ENCODE data around the gene LMO3. TPM values are rescaled to one million over a fixed set of nuclear protein-coding genes. Genes with fewer than 3 reads are reported as not detected.

Gene LMO3
- total RNA-seq, 1 experiment from 2014 or later = 36.2 TPM

DNA sequence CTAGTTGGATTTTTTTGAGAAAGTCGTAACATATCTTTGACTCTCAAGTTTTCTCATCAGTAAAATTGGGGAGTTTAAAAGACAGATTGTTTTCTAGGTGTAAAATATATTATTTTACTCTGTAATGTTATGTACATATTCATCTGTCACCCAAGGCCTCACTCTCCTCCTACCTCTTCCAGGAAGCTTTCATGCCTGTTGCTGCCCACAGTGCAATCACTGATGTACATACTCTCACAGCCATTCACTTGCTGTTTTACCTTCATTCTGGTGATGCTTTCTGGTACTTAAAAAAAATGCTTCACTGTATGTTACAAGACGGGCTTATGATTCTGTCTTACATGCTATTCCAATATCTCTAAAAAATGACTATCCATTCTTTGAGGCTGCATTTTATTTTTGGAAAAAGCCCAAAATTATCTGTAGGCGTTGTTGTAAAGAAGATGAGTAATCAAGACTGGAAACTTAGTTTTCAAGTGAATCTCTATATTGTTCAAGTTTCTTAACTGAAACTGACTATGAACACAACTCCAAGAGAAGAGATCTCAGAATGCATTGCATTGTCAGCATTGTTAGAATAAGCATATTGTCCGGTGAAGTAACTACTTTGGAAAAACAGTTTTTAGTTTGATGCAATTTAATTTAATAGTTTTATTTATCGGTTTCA, 82.5 kb downstream of the LMO3 start:
- POLR2A ChIA-PET (ENCODE audit: low non-redundant PET) = no interaction called here
- BruUV-seq (replicated peaks) = no TSS peak
- no peaks in the 10 kb centered on the region for H3K27me3 ChIP-seq (replicated peaks; ENCODE audit: insufficient read depth, low read depth, low read length, poor library complexity)
- no peaks in the 10 kb centered on the region for H3K9me3 ChIP-seq (ENCODE audit: low read depth, low read length, poor library complexity, severe bottlenecking)
- no peak overlapping the region for H3K4me3 ChIP-seq (ENCODE audit: low read depth, low read length, poor library complexity, severe bottlenecking)
- H3K27ac ChIP-seq (ENCODE audit: low read depth, low read length, poor library complexity, severe bottlenecking) = no peak overlapping the region
- H3K36me3 ChIP-seq (ENCODE audit: insufficient read depth, low read length, poor library complexity, severe bottlenecking) = no peaks in the 10 kb centered on the region
- H3K4me1 ChIP-seq (ENCODE audit: insufficient read depth, low read length, poor library complexity, severe bottlenecking) = peaks cover 7% of the 10 kb centered on the region
- CTCF ChIA-PET = no interaction called here
- TF ChIP-seq, protein P1, sequence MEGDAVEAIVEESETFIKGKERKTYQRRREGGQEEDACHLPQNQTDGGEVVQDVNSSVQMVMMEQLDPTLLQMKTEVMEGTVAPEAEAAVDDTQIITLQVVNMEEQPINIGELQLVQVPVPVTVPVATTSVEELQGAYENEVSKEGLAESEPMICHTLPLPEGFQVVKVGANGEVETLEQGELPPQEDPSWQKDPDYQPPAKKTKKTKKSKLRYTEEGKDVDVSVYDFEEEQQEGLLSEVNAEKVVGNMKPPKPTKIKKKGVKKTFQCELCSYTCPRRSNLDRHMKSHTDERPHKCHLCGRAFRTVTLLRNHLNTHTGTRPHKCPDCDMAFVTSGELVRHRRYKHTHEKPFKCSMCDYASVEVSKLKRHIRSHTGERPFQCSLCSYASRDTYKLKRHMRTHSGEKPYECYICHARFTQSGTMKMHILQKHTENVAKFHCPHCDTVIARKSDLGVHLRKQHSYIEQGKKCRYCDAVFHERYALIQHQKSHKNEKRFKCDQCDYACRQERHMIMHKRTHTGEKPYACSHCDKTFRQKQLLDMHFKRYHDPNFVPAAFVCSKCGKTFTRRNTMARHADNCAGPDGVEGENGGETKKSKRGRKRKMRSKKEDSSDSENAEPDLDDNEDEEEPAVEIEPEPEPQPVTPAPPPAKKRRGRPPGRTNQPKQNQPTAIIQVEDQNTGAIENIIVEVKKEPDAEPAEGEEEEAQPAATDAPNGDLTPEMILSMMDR (conservative IDR thresholded peaks at IDR 0.05; ENCODE audit: low read depth, low read length) = no peak
- TF ChIP-seq EZH2 (IDR thresholded peaks at IDR 0.05; ENCODE audit: borderline replicate concordance, low read depth, low read length, poor library complexity, severe bottlenecking) = no peak
- no peak for DNase-seq (ENCODE audit: low spot score)
- intact Hi-C loops (cut with micrococcal nuclease; ENCODE audit: unreplicated experiment) = no loop called here

DNA sequence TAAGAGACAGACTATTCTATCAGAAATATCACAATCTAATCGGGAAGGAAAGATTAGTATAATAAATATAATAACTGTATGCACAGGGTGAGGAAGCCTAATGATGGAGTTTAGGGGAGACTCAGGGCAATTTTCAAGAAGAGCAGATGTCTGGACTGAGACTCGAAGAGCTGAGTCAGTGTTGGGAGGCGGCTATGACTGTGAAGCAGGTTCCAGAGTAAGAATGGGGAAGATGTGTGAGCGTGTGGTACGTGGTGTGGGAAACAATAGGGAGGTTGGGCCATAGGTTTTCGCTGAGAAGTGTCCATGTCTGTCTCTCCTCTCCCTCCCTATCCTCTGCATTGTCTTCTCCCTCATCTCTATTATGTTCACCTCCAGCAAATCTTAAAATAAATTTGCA, 85.6 kb downstream of the LMO3 start:
- H3K4me3 ChIP-seq (ENCODE audit: low read depth, low read length, poor library complexity, severe bottlenecking) = no peak overlapping the region
- ChIA-PET POLR2A (ENCODE audit: low non-redundant PET) (no interaction called here), CTCF (no interaction called here)
- no peaks in the 10 kb centered on the region for H3K9me3 ChIP-seq (ENCODE audit: low read depth, low read length, poor library complexity, severe bottlenecking)
- DNase-seq (ENCODE audit: low spot score) = no peak
- intact Hi-C loops (cut with micrococcal nuclease; ENCODE audit: unreplicated experiment) = no loop called here
- no peak for TF ChIP-seq EZH2 (IDR thresholded peaks at IDR 0.05; ENCODE audit: borderline replicate concordance, low read depth, low read length, poor library complexity, severe bottlenecking)
- TF ChIP-seq, protein P1 (conservative IDR thresholded peaks at IDR 0.05; ENCODE audit: low read depth, low read length) = no peak
- BruUV-seq (replicated peaks) = no TSS peak
- no peaks in the 10 kb centered on the region for H3K27me3 ChIP-seq (replicated peaks; ENCODE audit: insufficient read depth, low read depth, low read length, poor library complexity)
- H3K36me3 ChIP-seq (ENCODE audit: insufficient read depth, low read length, poor library complexity, severe bottlenecking) = no peaks in the 10 kb centered on the region
- H3K4me1 ChIP-seq (ENCODE audit: insufficient read depth, low read length, poor library complexity, severe bottlenecking) = peaks cover 7% of the 10 kb centered on the region
- H3K27ac ChIP-seq (ENCODE audit: low read depth, low read length, poor library complexity, severe bottlenecking) = no peak overlapping the region

DNA sequence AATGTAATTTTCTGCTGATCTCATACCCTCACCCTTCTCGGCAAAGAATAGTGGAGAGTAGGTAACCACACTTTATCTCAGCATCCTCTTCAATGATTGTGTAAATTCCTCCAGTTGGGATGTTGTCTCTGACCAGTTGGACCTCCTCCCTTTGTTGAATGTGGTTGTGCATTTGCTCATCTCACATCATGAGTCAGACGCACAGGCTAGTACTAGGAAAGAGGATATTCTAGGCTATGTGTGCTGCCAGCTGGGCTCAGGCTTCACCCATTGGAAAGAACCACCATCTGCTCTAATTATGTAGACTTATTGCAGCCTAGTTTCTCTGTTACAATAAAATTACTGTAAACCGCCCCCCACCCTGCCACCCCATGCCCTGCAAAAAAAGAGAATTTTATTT, 90.3 kb downstream of the LMO3 start:
- intact Hi-C loops (cut with micrococcal nuclease; ENCODE audit: unreplicated experiment) = no loop called here
- no peak overlapping the region for H3K4me3 ChIP-seq (ENCODE audit: low read depth, low read length, poor library complexity, severe bottlenecking)
- TF ChIP-seq EZH2 (IDR thresholded peaks at IDR 0.05; ENCODE audit: borderline replicate concordance, low read depth, low read length, poor library complexity, severe bottlenecking) = no peak
- TF ChIP-seq, protein P1 (conservative IDR thresholded peaks at IDR 0.05; ENCODE audit: low read depth, low read length) = no peak
- H3K27me3 ChIP-seq (replicated peaks; ENCODE audit: insufficient read depth, low read depth, low read length, poor library complexity) = no peaks in the 10 kb centered on the region
- H3K9me3 ChIP-seq (ENCODE audit: low read depth, low read length, poor library complexity, severe bottlenecking) = no peaks in the 10 kb centered on the region
- no peak overlapping the region for H3K27ac ChIP-seq (ENCODE audit: low read depth, low read length, poor library complexity, severe bottlenecking)
- CTCF ChIA-PET = no interaction called here
- no peaks in the 10 kb centered on the region for H3K36me3 ChIP-seq (ENCODE audit: insufficient read depth, low read length, poor library complexity, severe bottlenecking)
- DNase-seq (ENCODE audit: low spot score) = no peak
- POLR2A ChIA-PET (ENCODE audit: low non-redundant PET) = interaction anchor here (0.6 kb wide), 1 partner anchor 145 kb away, joined by 3 read pairs; no protein-coding TSS in a partner anchor
- no TSS peak for BruUV-seq (replicated peaks)
- no peaks in the 10 kb centered on the region for H3K4me1 ChIP-seq (ENCODE audit: insufficient read depth, low read length, poor library complexity, severe bottlenecking)
